Measurements from ENCODE around the gene SLCO3A1. TPM values are rescaled to one million over a fixed set of nuclear protein-coding genes. Genes with fewer than 3 reads are reported as not detected.

SLCO3A1 gene
- total RNA-seq, 1 donor from 2014 or later = not detected

DNA sequence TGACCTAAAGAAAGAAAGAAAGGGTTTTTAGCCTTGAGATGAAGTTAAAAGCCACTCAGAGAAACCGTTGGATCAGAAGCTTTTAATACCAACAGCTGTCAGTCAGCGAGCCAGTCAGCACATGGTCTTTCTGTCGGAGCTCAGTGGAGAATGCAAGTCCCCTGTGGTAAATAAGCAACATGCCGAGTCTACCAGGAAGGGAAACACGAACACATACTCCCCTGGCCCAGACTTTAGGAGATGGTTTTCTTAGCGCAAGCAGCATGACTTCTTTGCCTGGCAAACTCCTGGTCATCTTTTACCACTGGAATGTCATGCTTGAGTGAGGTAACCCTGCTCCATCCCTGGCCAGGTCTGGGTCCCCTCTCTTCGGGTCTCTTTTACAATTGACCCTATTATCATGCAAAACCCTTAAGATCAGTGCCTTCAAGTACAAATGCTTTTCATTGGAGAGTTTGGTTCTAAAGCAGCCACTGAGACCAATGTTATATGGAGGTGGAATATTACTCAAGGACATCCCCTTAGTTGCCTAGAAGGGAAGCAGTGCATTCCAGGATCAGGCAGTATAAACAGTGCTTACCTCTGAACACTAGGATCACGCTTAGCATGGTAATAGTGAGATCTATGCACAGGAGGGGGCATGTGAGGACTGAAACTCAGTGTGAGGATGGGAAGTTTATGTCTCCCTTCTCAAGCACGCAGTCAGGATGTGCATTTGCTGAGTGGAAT is 28.2 kb downstream of the SLCO3A1 start:
- no peak for DNase-seq (ENCODE audit: low read depth)

DNA sequence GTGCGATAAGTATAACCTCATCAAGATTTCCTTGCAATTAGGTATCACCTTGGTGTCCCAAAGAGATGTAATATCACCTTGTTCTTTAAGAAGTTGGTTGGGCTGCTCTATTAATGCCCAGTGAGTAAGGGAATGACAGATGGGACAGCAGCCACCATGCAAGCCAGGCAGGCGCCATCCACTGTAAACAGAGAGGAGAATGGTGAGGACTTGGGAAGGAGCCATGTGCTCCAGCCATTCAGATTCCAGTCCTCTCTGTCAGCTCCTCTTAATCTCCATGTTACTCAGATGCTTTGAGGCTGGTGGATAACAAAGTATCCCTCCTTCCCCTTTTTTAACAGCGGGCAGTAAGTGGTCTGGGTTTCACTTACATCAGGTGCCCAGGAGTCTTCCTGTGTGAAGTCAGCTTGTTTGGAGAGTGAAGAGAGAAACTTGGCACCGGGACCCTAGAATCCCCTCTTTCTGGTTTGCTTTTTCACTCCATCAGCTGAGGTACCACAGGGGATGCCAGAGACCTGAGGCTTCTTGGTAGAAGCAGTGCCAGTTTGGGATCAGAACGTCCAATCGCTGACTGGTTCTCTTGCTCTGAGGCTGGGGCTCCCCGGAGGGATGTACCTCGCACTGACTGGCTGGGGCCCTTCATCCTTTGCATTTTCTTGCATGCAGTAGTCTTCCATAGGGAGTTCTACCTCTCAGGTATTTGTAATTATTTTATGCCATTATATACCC is 29.5 kb downstream of the SLCO3A1 start:
- no peak for DNase-seq (ENCODE audit: low read depth)

- DNase-seq (ENCODE audit: low read depth) = no peak
Measured at GRCh38 chr15:91884606-91885005, 31.1 kb downstream of the SLCO3A1 start.

GRCh38 chr15:91885054-91885453 is 31.5 kb downstream of the SLCO3A1 start:
- no peak for DNase-seq (ENCODE audit: low read depth)

- no peak for DNase-seq (ENCODE audit: low read depth)
Measured at GRCh38 chr15:91885714-91886270, 32.3 kb downstream of the SLCO3A1 start.

DNA sequence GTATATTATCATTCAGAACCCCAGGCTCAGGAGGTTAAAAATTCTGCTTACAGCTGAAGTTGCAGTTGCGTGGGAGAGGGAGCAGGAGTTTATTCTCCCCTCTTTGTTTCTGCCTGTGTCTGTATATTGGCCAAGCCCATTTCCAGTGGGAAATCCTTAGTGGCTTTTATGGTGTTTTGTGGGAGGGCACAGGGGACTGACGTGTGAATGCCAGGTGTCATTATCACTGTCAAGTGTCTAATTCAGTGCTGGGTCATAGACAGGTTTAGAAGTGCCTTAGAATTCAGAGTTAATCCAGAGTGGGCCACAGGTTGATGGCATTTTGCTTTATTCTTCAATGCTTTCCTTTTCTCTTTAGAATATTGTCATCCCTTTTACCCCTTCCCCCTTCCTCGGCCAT is 33.4 kb downstream of the SLCO3A1 start:
- no peak for DNase-seq (ENCODE audit: low read depth)

- DNase-seq (ENCODE audit: low read depth) = no peak
Measured at GRCh38 chr15:91887321-91887720, 33.8 kb downstream of the SLCO3A1 start.

GRCh38 chr15:91887921-91888373 is 34.4 kb downstream of the SLCO3A1 start:
- DNase-seq (ENCODE audit: low read depth) = no peak

DNA sequence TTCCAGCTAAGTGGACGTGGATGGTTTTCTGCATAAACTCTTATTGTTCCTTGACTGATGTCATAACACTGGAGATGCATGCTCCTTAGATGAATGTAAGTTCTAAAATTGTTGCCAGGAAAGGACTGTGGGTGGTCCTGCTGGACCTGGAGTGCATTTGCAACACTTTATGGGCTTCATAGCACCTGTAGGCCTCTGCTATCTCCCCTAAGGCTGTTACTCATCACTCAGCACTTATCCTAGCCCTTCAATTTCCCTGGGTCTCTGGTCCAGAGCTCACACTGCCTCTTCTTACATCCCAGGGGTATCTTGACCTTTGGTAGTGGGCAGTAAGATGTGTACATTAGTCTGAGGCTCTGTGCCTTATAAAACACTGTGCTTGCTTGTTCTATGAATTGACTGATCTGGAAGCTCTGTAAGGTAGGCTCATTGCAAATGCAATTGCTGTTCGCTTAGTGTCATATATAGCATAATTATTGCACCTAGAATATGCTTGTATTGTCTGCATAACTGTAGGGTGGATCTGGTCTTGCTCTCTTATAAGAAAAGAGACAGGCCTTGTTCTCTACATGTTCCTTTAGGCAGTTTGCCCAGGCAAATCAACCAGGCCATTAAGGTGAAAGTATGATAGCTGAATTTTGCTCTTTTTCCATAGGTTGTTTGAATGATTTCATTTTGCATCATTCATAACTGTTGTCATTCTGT is 35.8 kb downstream of the SLCO3A1 start:
- no peak for DNase-seq (ENCODE audit: low read depth)

GRCh38 chr15:91890614-91891013 is 37.1 kb downstream of the SLCO3A1 start:
- DNase-seq (ENCODE audit: low read depth) = no peak

DNA sequence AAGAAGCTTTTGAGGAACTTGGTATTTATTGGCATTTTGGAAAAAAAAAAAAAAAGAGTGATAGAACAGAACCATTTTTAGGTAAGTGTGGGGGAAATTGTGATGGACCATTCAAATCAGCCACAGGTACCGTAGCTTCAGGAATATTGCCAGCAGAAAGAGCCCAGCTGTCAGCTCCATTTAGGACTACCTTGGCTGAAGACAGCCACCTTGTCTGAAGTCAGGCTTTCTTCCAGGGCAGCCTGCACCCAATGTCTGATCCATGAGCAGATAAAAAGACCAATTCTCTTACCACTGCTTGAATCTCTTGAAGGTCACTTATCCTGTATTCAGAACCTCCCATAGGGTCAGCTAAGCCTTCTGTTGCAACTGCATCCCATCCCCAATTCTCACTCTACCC is 37.6 kb downstream of the SLCO3A1 start:
- DNase-seq (ENCODE audit: low read depth) = no peak

- DNase-seq (ENCODE audit: low read depth) = no peak
Measured at GRCh38 chr15:91891788-91892345, 38.4 kb downstream of the SLCO3A1 start.

DNA sequence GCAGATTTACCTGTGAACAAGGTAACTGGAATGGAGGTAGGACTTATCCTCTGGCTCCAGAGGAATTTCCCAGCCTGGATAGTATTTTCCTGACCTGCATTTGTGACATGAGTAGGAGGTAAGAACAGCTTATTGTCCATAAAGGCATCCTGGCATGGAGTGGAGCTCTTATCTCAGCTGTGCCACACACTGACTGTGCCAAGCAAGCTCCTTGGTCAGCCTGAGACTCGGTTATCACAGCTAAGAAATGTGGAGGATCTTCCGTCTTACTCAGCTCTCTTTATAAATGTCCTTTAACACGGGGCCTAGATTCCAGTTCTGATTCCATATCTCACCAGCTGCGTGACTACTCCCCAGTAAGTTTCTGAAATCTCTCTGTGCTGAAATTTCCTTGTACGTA is 38.9 kb downstream of the SLCO3A1 start:
- no peak for DNase-seq (ENCODE audit: low read depth)

GRCh38 chr15:91894606-91895005 is 41.1 kb downstream of the SLCO3A1 start:
- no peak for DNase-seq (ENCODE audit: low read depth)

GRCh38 chr15:91895051-91895450 is 41.5 kb downstream of the SLCO3A1 start:
- no peak for DNase-seq (ENCODE audit: low read depth)

GRCh38 chr15:91896341-91897055 is 43.0 kb downstream of the SLCO3A1 start:
- DNase-seq (ENCODE audit: low read depth) = no peak

DNA sequence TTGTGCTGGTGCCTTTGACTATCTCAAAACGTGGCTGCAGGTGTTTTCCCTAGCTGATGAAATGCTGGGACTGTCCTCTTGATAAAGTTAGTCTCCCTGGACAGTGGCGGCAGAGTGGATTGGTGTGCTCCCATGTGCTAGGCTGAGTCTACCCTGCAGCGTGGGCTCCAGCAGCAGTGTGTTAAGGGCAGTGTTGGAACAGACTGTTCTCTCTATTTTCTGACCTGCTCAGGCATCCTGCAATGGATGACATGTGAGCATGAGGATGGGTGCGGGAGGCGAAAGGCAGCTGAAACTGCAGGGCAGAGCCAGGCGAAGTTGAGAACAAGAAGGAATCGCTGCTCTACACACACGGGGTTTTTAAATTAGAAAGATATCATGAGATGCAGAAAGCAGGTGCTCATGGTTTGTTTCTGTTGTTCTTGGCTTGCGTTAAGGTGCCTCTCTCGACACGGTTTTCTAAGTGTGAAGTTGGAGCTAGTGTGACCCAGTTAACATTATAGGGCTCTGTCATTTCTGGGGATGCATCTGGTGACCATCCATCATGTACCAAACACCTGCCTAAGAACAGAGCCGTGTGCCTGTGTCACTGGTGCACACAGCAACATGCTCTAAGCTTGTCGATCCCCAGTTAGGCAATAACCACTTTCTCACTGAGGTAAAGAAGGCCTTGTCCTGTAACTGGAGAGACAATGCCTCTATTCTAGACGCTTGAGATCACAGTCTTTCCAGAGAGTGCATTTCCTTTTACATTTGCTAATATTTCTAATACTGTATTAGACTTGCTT is 44.3 kb downstream of the SLCO3A1 start:
- DNase-seq (ENCODE audit: low read depth) = no peak

DNA sequence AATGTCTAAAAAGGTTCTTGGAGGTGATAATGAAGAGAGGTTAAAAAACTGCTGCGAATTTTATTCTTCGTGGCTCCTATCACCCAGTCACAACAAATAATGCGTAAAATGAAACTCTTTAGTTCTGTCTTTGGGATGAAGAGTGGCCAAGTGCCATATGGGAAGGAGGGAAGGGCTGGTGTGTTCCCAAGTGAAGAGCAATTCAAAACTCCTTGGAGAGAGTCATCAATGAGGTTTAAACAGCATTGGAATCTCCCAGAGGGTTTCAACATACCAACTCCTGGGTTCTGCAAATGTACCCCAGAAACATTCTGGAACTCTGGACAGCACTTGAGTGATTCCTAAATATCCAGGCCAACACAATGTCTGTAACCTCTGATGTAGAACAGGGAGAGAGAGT is 45.3 kb downstream of the SLCO3A1 start:
- no peak for DNase-seq (ENCODE audit: low read depth)

GRCh38 chr15:91904942-91905341 is 51.4 kb downstream of the SLCO3A1 start:
- DNase-seq (ENCODE audit: low read depth) = no peak

- no peak for DNase-seq (ENCODE audit: low read depth)
Measured at GRCh38 chr15:91908391-91908790, 54.9 kb downstream of the SLCO3A1 start.
